ENCODE results near the gene SYN1. TPM values are rescaled to one million over a fixed set of nuclear protein-coding genes. Genes with fewer than 3 reads are reported as not detected.

The SYN1 gene
- total RNA-seq = not detected

GRCh38 chrX:47619486-47620302, at the start of gene SYN1:
SYN1 (minus strand) TSS chrX:47619857; CDS start chrX:47619728, 129 bp downstream.

DNA sequence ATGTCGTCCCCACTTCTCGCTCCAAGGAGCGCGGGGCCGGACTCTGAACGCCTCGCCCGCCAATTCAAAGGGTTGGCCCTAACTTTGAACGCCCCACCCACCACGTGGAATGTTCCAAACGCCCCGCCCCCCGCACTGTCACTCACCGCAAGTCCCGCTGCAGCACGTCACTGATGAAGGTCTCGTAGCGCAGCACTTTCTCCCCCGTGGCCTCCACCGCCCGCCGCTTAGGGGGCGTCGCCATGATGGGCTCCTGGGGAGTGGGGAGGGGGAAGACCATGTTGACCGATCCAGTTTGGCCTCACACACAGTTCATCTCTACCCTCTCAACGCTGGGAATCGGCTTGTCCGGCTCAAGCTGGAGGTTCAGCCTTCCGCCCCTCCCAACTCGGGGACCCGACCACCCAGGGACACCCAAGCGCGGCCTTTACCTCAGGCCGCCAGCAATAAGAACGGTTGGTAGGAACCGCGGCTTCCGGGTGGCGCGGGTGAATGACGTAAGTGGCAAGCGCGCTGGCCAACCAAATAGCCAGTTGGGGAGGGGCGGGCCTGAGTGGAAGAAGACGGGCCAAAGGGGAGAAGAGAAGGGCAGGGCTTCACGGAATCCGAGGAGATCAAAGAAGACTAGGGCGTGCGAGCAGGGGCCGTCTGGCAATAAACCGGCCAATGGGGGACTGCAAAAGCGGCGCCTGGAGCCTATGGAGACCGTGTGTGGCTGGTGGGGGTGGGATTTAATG, 39.2 kb upstream of the SYN1 start, which contains the start of gene UXT:
Gene UXT, minus strand, starts transcription at position 497 of the 737 bp plus-strand sequence. Its CDS starts 253 bp downstream, at position 244.

DNA sequence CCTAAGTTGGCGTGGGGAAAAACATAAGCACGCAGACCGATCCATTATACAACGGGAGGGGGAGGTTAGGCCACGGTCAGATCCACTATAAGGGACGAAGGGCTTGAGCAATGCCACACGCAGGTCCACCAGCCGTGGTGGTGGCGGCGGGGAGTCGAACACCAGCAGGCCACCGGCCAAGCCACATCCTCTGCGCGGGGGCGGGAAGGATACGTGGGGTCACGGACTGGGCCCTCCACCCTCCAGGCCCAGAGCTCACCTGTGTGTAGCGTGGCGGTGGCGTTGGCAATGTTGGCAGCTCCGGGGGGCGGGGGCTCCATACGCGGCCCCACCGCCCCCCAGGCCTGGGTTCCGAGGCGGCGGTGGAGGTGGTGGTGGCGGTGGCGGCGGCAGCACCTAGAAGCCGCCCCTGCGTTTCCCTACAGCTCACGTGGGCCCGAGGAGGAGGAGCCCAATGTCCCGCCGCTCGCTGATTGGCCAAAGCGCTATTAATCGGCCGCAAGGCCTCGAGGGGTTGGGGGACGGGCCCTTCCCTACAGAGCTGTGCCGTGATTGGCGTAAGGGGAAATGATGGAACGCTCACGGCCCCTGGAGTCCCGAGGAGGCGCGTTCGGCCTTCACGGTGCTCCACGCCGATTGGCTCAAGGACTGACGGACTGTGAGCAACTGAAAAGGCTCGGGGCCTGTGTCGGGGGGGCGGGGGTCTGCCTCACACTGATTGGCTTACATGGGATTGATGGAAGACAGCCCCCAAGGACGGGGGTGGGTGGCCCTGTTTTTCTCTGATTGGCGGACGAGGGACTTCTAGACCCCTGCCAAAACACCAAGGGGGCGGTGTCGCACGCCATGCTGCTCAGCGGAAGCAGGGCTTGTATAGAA, 30.7 kb upstream of the SYN1 start, which contains the start of gene ELK1:
Gene ELK1, minus strand, starts transcription at position 400 of the 879 bp plus-strand sequence. CDS start 9,122 bp downstream, outside the sequence.

DNA sequence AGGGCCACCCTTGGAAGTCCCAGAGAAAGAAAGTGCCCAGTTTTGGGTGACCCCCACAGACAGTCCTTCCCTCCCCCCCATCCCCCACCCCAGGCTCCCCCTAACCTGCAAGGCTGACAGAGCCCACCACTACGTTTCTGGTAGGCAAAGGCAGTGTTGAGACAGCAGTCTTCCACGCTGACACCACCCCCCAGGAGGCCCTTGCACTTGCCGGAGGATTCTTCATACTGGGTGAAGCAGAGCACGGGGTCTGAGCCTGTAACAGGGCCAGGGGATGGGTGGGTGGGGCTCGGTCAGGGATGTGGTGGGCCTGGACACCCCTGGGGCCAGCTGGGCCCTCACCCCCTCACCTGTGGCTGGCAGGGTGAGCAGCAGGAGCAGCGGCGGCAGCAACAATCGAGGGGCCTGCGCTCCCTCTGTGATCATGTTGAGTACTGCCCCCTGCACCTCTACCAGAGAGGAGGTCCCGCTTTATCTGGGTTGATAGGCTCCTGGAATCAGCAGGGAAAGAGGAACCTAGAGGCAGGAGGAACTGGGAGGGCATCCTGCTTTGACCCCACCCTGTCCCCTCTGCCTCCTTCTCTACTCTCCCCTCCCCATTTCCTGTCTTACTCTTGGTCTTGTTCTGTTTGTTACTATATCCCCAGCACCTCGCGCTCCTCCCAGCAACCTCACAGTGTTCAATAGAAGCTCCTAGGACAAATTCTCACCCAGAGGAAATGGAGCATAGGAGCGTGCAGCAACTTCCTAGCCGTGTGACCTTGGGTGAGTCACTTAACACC, 10.0 kb upstream of the SYN1 start, which contains the start of gene CFP:
Gene CFP, minus strand, starts transcription at position 512 of the 782 bp plus-strand sequence. Its CDS starts 86 bp downstream, at position 426.

DNA sequence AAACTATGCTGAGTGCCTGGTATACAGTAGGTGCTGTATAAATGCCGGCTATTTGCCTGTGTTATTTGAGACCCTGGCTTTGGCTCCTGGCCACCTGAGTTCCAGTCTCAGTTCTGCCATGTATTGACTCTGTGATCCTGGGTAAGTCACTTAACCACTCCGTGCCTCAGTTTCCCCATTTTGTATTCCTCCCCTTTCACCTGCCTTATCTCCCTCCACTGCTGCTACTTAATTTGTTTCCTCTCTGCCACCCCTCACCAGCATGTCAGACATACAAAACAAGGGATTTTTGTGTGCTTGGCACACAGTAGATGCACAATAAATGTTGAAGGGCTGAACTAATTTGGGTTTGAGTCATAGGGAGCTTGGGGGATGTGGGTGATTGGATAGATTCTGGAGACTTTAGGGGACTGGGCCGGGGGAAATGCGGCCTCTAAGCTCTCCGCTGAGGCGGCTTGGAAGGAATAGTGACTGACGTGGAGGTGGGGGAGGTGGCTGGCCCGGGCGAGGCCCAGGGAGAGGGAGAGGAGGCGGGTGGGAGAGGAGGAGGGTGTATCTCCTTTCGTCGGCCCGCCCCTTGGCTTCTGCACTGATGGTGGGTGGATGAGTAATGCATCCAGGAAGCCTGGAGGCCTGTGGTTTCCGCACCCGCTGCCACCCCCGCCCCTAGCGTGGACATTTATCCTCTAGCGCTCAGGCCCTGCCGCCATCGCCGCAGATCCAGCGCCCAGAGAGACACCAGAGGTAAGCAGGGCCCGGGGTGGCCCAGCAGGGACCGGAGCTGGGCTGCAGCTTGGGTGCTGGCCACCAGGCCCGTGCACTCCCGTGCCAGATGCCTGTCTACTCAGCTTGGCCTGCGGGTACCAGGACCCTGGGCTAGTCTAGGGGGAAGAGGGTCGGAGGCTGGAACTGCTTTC, 37.7 kb downstream of the SYN1 start, which contains the start of gene TIMP1:
Gene TIMP1, plus strand, starts transcription at position 706 of the 917 bp plus-strand sequence. CDS start 980 bp downstream, outside the sequence.

DNA sequence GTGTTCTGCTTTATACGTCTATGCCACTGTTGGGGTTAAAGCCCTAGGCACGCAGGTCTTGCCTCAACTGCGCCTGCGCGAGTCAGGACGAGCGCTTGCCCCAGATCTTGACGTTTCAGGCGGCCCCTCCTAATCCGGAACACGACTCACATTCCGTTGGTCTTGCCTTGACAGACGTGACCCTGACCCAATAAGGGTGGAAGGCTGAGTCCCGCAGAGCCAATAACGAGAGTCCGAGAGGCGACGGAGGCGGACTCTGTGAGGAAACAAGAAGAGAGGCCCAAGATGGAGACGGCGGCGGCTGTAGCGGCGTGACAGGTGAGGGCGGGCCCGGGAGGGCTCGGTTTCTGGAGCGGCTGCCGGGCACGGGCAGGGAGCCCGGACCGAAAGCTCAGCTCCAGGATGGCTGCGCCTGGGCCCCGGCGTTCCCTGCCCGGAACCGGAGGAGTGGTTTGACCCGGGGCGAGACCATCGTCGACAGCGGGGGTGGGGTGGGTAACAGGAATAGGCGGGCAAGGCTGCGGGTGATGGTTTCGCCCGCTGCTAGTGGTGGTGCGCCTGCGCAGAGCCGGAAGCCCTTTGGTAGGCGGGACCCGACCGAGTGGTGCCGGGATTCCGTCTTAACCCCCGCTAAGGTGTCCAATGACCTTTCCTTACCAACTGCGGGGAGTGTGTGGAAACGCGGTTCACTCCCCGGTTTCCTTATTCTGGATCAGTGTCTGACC, 58.6 kb downstream of the SYN1 start, which contains the start of gene ARAF:
Gene ARAF, plus strand, starts transcription at position 272 of the 725 bp plus-strand sequence. CDS start 1,763 bp downstream, outside the sequence.

Small RNA genes within 50 kb of the gene (small RNA-seq; reads per million reads assigned to genes)
- gene MIR4769 = 0 reads per million in 2 donors

Other genes with a start within 250 kb of the SYN1 start
- under 1 TPM in 1 of 2 donors, not detected in 1; under 0.01 TPM for gene ZNF157, start 249.3 kb downstream of the SYN1 start, total RNA-seq
- 1 to 10 TPM; 5.3 to 6.2 TPM for gene ZNF41, start 136.6 kb downstream of the SYN1 start, total RNA-seq
- 10 to 100 TPM; 18.6 to 19.3 TPM for gene ARAF, start 58.7 kb downstream of the SYN1 start, total RNA-seq
- gene TIMP1, start 37.4 kb downstream of the SYN1 start, total RNA-seq = 10 to 100 TPM; 61.3 to 63.3 TPM
- under 1 TPM; under 0.01 to 0.33 TPM for gene CFP, start 10.1 kb upstream of the SYN1 start, total RNA-seq
- gene ELK1, start 30.7 kb upstream of the SYN1 start, total RNA-seq = 10 to 100 TPM; 19.6 to 24.6 TPM
- 10 to 100 TPM; 79.5 to 97.2 TPM for gene UXT, start 39.3 kb upstream of the SYN1 start, total RNA-seq
- 1 to 10 TPM; 4.5 to 6.7 TPM for gene ZNF81, start 217.0 kb upstream of the SYN1 start, total RNA-seq

All from melanocyte of skin (primary cell).